ACHN (cell line): ENCODE data around the gene WFIKKN2.
"Not testable (repeated sequence)": the region's sequence is repeated elsewhere in the genome, so short reads cannot be mapped to it uniquely, and the experiment has no call there.

ENCODE experiments used
- DNase-seq: peaks from one replicate; pipeline ENCODE4 v3.0.0-alpha.2; 2015
- in situ Hi-C: cut with HindIII; loops from 2 replicates; pipeline ENCODE4 v1.10.0; 2017; ENCODE audit warnings: low sequenced_read_pairs, low pct_ligation_motif_present, low pct_unique_long_range_greater_than_20kb

Gene WFIKKN2

GRCh38 chr17:50844117-50844700, 8.8 kb downstream of the WFIKKN2 start:
- in situ Hi-C loops = no loop called here
- no peak for DNase-seq

GRCh38 chr17:50845240-50846147, 10.1 kb downstream of the WFIKKN2 start:
- no peak for DNase-seq
- in situ Hi-C loops = no loop called here

GRCh38 chr17:50847566-50847965, 12.2 kb downstream of the WFIKKN2 start:
- DNase-seq = no peak
- in situ Hi-C loops = no loop called here

GRCh38 chr17:50848039-50848438, 12.7 kb downstream of the WFIKKN2 start:
- in situ Hi-C loops = no loop called here
- DNase-seq = no peak

- in situ Hi-C loops = no loop called here
- no peak for DNase-seq
These were observed 13.3 kb downstream of the WFIKKN2 start for GRCh38 chr17:50848711-50849110.

GRCh38 chr17:50850640-50851039, 15.3 kb downstream of the WFIKKN2 start:
- in situ Hi-C loops = no loop called here
- DNase-seq = no peak

- no peak for DNase-seq
- in situ Hi-C loops = no loop called here
These were observed 17.7 kb downstream of the WFIKKN2 start for GRCh38 chr17:50853015-50853615.

- in situ Hi-C loops = no loop called here
- no peak for DNase-seq
These were observed 18.4 kb downstream of the WFIKKN2 start for GRCh38 chr17:50853781-50854180.

GRCh38 chr17:50855708-50856330, 20.4 kb downstream of the WFIKKN2 start:
- in situ Hi-C loops = no loop called here

GRCh38 chr17:50856431-50856830, 21.0 kb downstream of the WFIKKN2 start:
- in situ Hi-C loops = no loop called here
- DNase-seq = no peak

More at GRCh38 chr17:50855708-50856330, 20.4 kb downstream of the WFIKKN2 start:
- no peak for DNase-seq

GRCh38 chr17:50858486-50859225, 23.3 kb downstream of the WFIKKN2 start:
- DNase-seq = no peak
- in situ Hi-C loops = no loop called here

GRCh38 chr17:50859727-50860126, 24.3 kb downstream of the WFIKKN2 start:
- DNase-seq, in situ Hi-C loops: not testable (repeated sequence)

- DNase-seq = no peak
- in situ Hi-C loops = no loop called here
These were observed 25.9 kb downstream of the WFIKKN2 start for GRCh38 chr17:50861334-50861676.

- in situ Hi-C loops = no loop called here
- no peak for DNase-seq
These were observed 26.6 kb downstream of the WFIKKN2 start for GRCh38 chr17:50861822-50862528.

- DNase-seq = peak; percentile 62
- in situ Hi-C loops = no loop called here
These were observed 27.9 kb downstream of the WFIKKN2 start for GRCh38 chr17:50863221-50863843.

GRCh38 chr17:50863931-50864330, 28.5 kb downstream of the WFIKKN2 start:
- no peak for DNase-seq
- in situ Hi-C loops = no loop called here

GRCh38 chr17:50864747-50865059, 29.3 kb downstream of the WFIKKN2 start:
- in situ Hi-C loops = no loop called here
- no peak for DNase-seq
